ENCODE measurements around the gene BMPR1A.

DNA sequence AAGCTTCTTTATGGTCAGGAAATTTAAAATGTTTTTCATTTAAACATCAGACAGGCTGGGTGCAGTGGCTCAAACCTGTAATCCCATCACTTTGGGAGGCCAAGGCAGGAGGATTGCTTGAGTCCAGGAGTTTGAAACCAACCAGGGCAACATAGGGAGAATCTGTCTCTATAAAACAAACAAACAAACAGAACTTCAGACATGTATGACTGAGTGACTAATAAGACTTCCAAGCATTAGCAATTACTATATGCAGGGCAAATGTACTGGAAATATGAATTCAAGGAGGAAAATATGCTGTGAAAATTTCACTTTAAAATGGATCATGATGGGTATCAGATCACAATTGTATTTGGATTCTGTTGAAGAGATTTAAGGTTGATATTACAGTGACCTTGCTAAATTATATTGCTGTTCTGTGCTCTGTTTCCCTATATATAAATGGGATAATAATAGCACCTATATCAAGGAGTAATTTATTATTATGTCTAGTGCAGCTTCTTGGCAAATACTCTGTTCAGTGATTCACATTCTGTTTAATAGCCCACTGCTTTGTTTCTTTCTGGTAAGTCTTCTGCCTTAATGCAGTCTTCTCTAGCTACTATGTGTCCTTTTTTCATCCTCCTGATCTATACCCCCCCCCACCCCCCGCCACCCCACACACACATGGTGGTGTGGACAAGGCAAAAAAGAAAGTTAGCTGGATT lies 36.2 kb downstream of the BMPR1A start:
- no peak for TF ChIP-seq ELF4 (IDR thresholded peaks at IDR 0.05)
- no peak for TF ChIP-seq FOXM1 (IDR thresholded peaks at IDR 0.05; ENCODE audit: borderline replicate concordance)
- no peak for TF ChIP-seq NFRKB (IDR thresholded peaks at IDR 0.05)
- TF ChIP-seq ARNT (IDR thresholded peaks at IDR 0.05) = no peak
- no peak for TF ChIP-seq FOXK2 (IDR thresholded peaks at IDR 0.05)
- no peak for TF ChIP-seq TARDBP (IDR thresholded peaks at IDR 0.05)
- TF ChIP-seq BHLHE40 (IDR thresholded peaks at IDR 0.05; ENCODE audit: borderline replicate concordance) = no peak
- TF ChIP-seq SP1 (IDR thresholded peaks at IDR 0.05) = no peak
- TF ChIP-seq, protein P1, sequence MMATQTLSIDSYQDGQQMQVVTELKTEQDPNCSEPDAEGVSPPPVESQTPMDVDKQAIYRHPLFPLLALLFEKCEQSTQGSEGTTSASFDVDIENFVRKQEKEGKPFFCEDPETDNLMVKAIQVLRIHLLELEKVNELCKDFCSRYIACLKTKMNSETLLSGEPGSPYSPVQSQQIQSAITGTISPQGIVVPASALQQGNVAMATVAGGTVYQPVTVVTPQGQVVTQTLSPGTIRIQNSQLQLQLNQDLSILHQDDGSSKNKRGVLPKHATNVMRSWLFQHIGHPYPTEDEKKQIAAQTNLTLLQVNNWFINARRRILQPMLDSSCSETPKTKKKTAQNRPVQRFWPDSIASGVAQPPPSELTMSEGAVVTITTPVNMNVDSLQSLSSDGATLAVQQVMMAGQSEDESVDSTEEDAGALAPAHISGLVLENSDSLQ (IDR thresholded peaks at IDR 0.05) = no peak
- no peak for TF ChIP-seq FOXA1 (IDR thresholded peaks at IDR 0.05)
- TF ChIP-seq HDGF (IDR thresholded peaks at IDR 0.05; ENCODE audit: borderline replicate concordance) = no peak
- TF ChIP-seq SUZ12 (IDR thresholded peaks at IDR 0.05) = no peak
- no peak for TF ChIP-seq LEF1 (IDR thresholded peaks at IDR 0.05; ENCODE audit: borderline replicate concordance)
- no peak for TF ChIP-seq L3MBTL2 (conservative IDR thresholded peaks at IDR 0.05)
